ENCODE measurements around the gene HRH2. TPM values are rescaled to one million over a fixed set of nuclear protein-coding genes. Genes with fewer than 3 reads are reported as not detected.

The HRH2 gene
- total RNA-seq, 2 experiments from 2014 or later: 26.9 to 27.5 TPM

DNA sequence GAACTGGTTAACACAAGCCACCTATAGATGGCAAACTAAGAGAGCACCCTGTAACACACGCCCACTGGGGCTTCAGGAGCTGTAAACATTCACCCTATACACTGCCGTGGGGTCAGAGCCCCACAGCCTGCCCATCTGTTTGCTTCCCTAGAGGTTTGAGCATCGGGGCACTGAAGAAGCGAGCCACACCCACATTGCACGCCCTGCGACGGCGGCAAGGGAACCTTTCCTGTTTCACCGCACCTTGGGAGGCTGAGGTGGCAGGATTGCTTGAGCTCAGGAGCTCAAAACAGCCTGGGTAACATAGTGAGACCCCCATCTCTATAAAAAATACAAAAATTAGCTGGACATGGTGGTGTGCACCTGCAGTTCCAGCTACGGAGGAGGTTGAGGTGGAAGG is 76.6 kb downstream of the HRH2 start:
- DNase-seq (no peak), ATAC-seq (no peak)
- ChIA-PET CTCF (interaction anchor here (1.4 kb wide), 1 partner anchor 16 kb away, joined by 5 read pairs; no protein-coding TSS in a partner anchor), POLR2A (no interaction called here)
- H3K27me3 Mint-ChIP-seq (ENCODE audit: low read depth): peaks cover 7% of the 10 kb centered on the region
- H3K9me3 Mint-ChIP-seq (ENCODE audit: insufficient read depth): no peaks in the 10 kb centered on the region
- H3K36me3 Mint-ChIP-seq (ENCODE audit: low read depth): no peaks in the 10 kb centered on the region
- H3K4me3 Mint-ChIP-seq: no peak overlapping the region
- no peak overlapping the region for H3K27ac Mint-ChIP-seq
- peaks cover 6% of the 10 kb centered on the region for H3K4me1 Mint-ChIP-seq (ENCODE audit: low read depth)

DNA sequence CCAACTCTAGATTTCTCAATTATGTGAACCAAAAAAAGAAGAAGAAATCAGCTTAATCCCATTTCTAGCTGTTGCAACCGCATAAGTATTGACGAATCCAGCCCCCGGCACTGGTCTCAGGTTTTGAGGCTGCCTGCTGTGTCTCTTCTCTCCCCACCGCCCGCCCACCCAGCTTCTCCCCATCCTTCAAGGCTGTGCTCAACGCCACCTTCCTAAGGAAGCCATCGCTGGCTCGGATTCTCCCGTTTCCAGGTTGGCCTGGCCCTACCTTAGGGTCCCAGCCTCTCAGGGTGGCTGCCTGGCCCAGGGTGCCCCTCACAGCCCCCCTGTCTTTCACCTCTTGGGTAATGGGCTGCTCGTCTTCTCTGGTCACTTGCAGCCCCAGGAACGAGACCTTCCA is 77.8 kb downstream of the HRH2 start:
- Mint-ChIP-seq H3K4me3 (no peak overlapping the region), H3K36me3 (ENCODE audit: low read depth) (no peaks in the 10 kb centered on the region), H3K4me1 (ENCODE audit: low read depth) (no peaks in the 10 kb centered on the region), H3K9me3 (ENCODE audit: insufficient read depth) (no peaks in the 10 kb centered on the region), H3K27ac (no peak overlapping the region), H3K27me3 (ENCODE audit: low read depth) (peaks cover 12% of the 10 kb centered on the region)
- DNase-seq: no peak
- ChIA-PET CTCF (interaction anchor here (1.4 kb wide), 1 partner anchor 17 kb away, joined by 5 read pairs; no protein-coding TSS in a partner anchor), POLR2A (no interaction called here)
- ATAC-seq: no peak

DNA sequence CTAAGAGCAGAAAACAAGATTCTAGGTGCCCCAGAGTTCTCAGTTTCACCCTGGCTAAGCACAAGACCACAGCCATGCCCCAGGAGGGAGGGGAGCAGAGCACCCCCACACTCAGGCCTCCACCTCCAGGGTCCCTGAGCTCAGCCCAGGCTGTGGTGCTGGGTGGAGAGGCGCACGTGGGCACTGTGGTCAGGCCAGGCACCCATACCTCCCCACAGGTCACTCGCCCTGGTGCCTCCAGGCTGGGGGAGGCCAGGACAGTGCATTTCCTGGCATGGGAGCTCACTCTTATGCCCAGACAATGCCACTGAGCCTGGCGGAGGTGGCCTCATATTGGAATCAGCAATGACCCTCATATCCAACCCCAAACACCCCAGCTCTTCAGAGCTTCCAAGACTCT is 78.8 kb downstream of the HRH2 start:
- ChIA-PET CTCF (no interaction called here), POLR2A (no interaction called here)
- Mint-ChIP-seq H3K4me1 (ENCODE audit: low read depth) (no peaks in the 10 kb centered on the region), H3K4me3 (no peak overlapping the region), H3K9me3 (ENCODE audit: insufficient read depth) (no peaks in the 10 kb centered on the region), H3K36me3 (ENCODE audit: low read depth) (no peaks in the 10 kb centered on the region), H3K27ac (no peak overlapping the region), H3K27me3 (ENCODE audit: low read depth) (peaks cover 16% of the 10 kb centered on the region)
- DNase-seq: no peak
- ATAC-seq: no peak

DNA sequence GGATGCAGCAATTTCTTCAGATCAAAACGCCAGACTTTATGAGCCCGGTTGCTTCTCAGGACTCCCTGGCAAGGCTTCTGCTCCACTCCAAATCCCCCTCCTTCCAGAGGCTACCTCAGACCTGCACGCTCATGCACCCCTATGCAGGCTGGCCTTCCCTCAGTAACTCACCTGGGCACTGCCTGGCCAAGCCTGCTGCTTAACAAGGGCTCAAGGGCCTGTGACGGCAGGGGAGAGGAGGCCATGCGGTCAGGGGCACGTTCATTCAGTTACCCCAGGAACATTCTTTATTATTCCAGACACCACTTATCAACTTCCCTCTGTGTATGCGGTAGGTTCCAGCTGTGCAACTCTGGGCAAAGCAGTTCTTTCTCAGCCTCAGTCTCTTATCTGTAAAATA is 79.6 kb downstream of the HRH2 start:
- H3K9me3 Mint-ChIP-seq (ENCODE audit: insufficient read depth): no peaks in the 10 kb centered on the region
- H3K36me3 Mint-ChIP-seq (ENCODE audit: low read depth): no peaks in the 10 kb centered on the region
- H3K27ac Mint-ChIP-seq: no peak overlapping the region
- peaks cover 18% of the 10 kb centered on the region for H3K27me3 Mint-ChIP-seq (ENCODE audit: low read depth)
- POLR2A ChIA-PET: no interaction called here
- no peaks in the 10 kb centered on the region for H3K4me1 Mint-ChIP-seq (ENCODE audit: low read depth)
- CTCF ChIA-PET: interaction anchor here (1.0 kb wide), 1 partner anchor 8 kb away, joined by 4 read pairs; no protein-coding TSS in a partner anchor
- ATAC-seq (no peak), DNase-seq (no peak)
- no peak overlapping the region for H3K4me3 Mint-ChIP-seq

DNA sequence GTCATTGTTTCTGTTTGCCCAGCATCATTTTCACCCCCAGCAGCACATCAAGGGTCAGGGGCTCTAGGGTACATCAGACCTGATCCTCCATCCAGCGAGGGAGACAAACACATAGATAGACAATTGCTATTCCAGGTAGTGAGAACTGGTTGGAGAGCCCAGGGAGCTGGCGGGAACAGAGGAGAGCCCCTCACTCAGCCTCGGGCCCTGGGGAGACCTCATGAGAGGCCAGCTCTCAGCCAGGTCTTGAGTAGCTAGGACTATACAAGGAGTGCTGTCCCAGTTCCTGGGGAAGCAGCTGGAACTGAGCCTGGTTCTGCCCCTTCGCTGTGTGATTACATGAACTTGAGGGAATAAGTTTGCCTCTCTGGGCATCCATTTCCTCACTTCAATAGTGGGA is 80.3 kb downstream of the HRH2 start:
- no peak overlapping the region for H3K4me3 Mint-ChIP-seq
- POLR2A ChIA-PET: no interaction called here
- DNase-seq (no peak), ATAC-seq (no peak)
- peaks cover 18% of the 10 kb centered on the region for H3K27me3 Mint-ChIP-seq (ENCODE audit: low read depth)
- H3K4me1 Mint-ChIP-seq (ENCODE audit: low read depth): no peaks in the 10 kb centered on the region
- no peaks in the 10 kb centered on the region for H3K9me3 Mint-ChIP-seq (ENCODE audit: insufficient read depth)
- CTCF ChIA-PET: interaction anchor here (1.0 kb wide), 1 partner anchor 8 kb away, joined by 4 read pairs; no protein-coding TSS in a partner anchor
- no peaks in the 10 kb centered on the region for H3K36me3 Mint-ChIP-seq (ENCODE audit: low read depth)
- H3K27ac Mint-ChIP-seq: no peak overlapping the region

DNA sequence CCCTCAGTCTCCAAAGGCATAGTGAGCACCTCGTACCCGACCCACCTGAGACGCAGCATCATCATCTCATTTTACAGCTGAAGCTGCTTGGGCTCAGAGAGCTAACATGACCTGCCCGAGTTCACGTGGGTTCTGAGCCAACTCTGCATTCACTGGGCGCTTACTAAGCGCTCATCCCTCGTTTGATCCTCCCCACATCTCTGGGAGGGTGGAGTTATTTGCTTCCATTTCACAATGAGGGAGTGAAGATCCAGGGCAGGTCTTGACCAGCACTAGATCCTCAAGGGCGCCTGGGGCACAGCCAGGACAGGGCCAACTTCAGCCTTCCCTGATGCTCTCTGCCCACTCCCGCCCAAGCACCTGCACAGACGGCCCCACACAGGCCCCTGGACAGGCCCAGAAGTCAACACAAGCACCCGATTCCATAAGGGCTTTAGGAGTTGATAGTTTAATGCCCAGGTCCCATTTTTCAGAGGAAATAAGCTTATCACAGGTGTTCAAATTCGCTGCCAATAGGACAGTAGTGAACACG is 80.8 kb downstream of the HRH2 start:
- ChIA-PET CTCF (interaction anchor here (1.0 kb wide), 2 partner anchors 9 kb away, joined by 4 to 5 read pairs; no protein-coding TSS in a partner anchor), POLR2A (no interaction called here)
- ATAC-seq: no peak

DNA sequence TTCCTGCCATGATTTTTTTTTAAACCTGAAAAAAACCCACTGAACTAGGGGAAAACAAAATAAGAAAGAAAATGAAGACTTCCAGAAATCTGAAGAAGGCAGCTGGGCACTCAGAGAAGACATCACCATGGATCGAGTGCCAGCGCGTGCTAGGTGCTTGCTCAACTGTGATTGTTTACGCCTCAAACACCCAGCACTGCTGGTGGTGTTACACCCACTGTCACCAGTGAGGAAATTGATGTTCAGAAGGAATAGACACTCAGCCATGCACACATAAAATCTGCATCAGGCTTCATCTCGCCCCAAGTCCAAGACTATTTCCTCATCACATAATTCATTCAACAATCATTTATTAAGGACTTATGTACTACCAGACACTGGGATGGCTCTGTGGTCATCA is 82.1 kb downstream of the HRH2 start:
- POLR2A ChIA-PET: no interaction called here
- Mint-ChIP-seq H3K4me1 (ENCODE audit: low read depth) (no peaks in the 10 kb centered on the region), H3K4me3 (no peak overlapping the region), H3K27me3 (ENCODE audit: low read depth) (peaks cover 18% of the 10 kb centered on the region), H3K27ac (no peak overlapping the region), H3K9me3 (ENCODE audit: insufficient read depth) (no peaks in the 10 kb centered on the region), H3K36me3 (ENCODE audit: low read depth) (no peaks in the 10 kb centered on the region)
- ATAC-seq: no peak
- no peak for DNase-seq
- CTCF ChIA-PET: no interaction called here

More for the DNA sequence above, 80.8 kb downstream of the HRH2 start:
- Mint-ChIP-seq H3K9me3 (ENCODE audit: insufficient read depth) (no peaks in the 10 kb centered on the region), H3K4me3 (no peak overlapping the region), H3K4me1 (ENCODE audit: low read depth) (no peaks in the 10 kb centered on the region), H3K36me3 (ENCODE audit: low read depth) (no peaks in the 10 kb centered on the region), H3K27me3 (ENCODE audit: low read depth) (peaks cover 18% of the 10 kb centered on the region), H3K27ac (no peak overlapping the region)
- no peak for DNase-seq

DNA sequence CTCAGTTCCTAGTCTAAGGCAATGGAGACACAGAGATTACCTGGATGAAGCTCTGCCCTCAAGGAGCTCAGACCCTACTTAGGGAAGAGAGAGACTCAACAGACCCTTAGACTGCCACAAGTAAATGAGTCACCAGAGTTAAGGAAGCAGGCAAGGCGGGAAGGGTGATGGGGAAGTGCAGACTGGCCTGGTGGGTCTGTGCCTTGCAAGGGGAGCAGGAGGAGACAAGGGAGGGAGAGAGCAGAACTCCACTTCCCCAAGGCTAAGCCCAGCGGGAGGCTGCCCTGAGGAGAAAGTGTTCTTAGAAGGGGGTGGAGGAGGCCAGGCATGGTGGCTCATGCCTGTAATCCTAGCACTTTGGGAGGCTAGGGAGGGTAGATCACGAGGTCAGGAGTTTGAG is 83.7 kb downstream of the HRH2 start:
- H3K27me3 Mint-ChIP-seq (ENCODE audit: low read depth): peaks cover 27% of the 10 kb centered on the region
- POLR2A ChIA-PET: no interaction called here
- no peaks in the 10 kb centered on the region for H3K36me3 Mint-ChIP-seq (ENCODE audit: low read depth)
- H3K27ac Mint-ChIP-seq: no peak overlapping the region
- DNase-seq (no peak), ATAC-seq (no peak)
- H3K9me3 Mint-ChIP-seq (ENCODE audit: insufficient read depth): no peaks in the 10 kb centered on the region
- H3K4me1 Mint-ChIP-seq (ENCODE audit: low read depth): no peaks in the 10 kb centered on the region
- H3K4me3 Mint-ChIP-seq: no peak overlapping the region
- CTCF ChIA-PET: interaction anchor here (1.4 to 1.5 kb wide), 2 partner anchors 12 to 208 kb away, joined by 5 to 6 read pairs; no protein-coding TSS in a partner anchor

DNA sequence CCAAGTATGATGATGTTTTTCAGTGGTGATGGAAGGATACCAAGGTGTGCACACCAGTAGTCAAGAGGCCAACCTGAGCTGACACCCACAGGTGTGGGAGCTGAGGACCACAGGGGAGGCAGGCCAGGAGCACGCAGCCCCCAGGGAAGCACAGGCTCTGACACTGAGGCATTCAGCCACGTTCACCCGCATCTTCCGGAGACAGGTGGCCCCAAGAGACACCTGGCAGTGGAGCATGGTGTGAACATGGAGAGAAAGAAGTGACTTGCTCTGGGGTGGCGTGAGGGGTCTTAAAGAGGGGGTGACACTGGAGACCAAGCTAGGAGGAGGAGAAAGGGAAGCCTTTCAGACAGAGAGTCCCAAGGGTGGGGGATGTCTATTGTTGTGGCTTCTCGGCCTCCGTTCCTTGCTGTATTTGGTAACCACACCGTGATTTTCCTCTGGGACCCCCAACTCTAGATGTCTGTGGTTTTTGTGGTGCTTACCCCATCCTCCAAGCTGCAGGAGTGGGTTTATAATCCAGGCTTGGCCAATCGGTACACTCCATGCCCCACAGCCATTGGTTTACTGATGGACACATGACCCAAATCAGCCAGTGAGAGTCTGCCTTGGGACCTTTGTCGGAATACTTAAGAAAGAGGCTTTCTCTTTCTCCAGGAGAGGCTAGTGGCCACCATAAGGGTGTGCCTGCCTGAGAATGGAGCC is 84.6 kb downstream of the HRH2 start:
- Mint-ChIP-seq H3K9me3 (ENCODE audit: insufficient read depth) (no peaks in the 10 kb centered on the region), H3K27me3 (ENCODE audit: low read depth) (peaks cover 27% of the 10 kb centered on the region), H3K27ac (no peak overlapping the region), H3K36me3 (ENCODE audit: low read depth) (no peaks in the 10 kb centered on the region), H3K4me1 (ENCODE audit: low read depth) (peaks cover 3% of the 10 kb centered on the region), H3K4me3 (no peak overlapping the region)
- DNase-seq: no peak
- CTCF ChIA-PET: interaction anchor here (0.9 to 1.4 kb wide), 2 partner anchors 13 to 209 kb away, joined by 3 to 5 read pairs; no protein-coding TSS in a partner anchor
- no peak for ATAC-seq
- POLR2A ChIA-PET: no interaction called here

DNA sequence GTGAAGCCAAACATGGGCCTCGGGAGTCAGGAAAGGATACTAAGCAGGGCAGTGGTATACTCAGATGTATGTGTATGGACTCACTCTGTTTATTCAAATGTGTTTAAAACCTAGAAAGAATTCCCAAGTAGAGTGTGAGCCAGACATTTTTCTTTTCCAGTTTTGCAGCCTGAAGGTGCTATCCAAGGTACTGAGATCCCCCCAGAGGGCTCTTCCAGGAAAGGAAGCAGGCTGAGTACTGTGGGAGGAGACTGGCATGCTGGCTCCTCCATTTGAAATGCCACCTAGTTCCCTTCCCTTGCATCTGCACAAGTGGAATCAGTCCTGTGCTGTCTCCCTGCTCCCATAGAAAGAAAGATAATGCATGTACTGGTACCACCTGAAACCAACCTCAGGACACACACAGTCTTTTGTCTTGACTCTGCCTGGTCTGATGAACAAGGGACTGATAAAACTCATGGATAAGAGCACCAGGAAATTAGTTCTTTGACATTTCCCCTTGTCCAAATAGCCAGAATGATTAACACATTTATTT is 85.9 kb downstream of the HRH2 start:
- H3K27ac Mint-ChIP-seq: no peak overlapping the region
- no peaks in the 10 kb centered on the region for H3K9me3 Mint-ChIP-seq (ENCODE audit: insufficient read depth)
- ChIA-PET POLR2A (no interaction called here), CTCF (no interaction called here)
- no peak for ATAC-seq
- peaks cover 32% of the 10 kb centered on the region for H3K27me3 Mint-ChIP-seq (ENCODE audit: low read depth)
- H3K36me3 Mint-ChIP-seq (ENCODE audit: low read depth): no peaks in the 10 kb centered on the region
- no peak for DNase-seq
- no peak overlapping the region for H3K4me3 Mint-ChIP-seq
- H3K4me1 Mint-ChIP-seq (ENCODE audit: low read depth): peaks cover 3% of the 10 kb centered on the region

DNA sequence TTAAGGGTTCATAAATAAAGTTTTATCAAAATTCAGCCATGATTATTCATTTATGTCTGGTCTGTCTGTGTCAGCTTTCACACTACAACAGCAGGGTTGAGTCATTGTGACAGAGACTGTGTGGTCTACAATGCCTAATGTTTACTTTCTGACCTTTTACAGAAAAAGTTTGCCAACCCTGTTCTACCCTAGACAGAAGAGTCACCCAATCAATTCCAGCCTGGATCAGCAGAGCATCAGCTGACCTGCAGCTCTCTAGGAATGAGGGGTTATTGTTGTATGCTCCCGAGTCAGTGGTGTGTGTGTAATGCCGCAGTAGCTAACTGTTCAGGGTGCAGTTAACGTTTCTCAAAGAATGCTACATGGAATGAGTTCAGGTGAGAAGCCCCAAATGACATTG is 87.3 kb downstream of the HRH2 start:
- H3K9me3 Mint-ChIP-seq (ENCODE audit: insufficient read depth): no peaks in the 10 kb centered on the region
- peaks cover 31% of the 10 kb centered on the region for H3K27me3 Mint-ChIP-seq (ENCODE audit: low read depth)
- ChIA-PET POLR2A (no interaction called here), CTCF (interaction anchor here (1.2 to 1.3 kb wide), 3 partner anchors 15 to 27 kb away, joined by 3 to 5 read pairs (median 5); no protein-coding TSS in a partner anchor)
- no peak overlapping the region for H3K4me3 Mint-ChIP-seq
- peaks cover 3% of the 10 kb centered on the region for H3K4me1 Mint-ChIP-seq (ENCODE audit: low read depth)
- DNase-seq: no peak
- H3K36me3 Mint-ChIP-seq (ENCODE audit: low read depth): no peaks in the 10 kb centered on the region
- no peak for ATAC-seq
- H3K27ac Mint-ChIP-seq: no peak overlapping the region

DNA sequence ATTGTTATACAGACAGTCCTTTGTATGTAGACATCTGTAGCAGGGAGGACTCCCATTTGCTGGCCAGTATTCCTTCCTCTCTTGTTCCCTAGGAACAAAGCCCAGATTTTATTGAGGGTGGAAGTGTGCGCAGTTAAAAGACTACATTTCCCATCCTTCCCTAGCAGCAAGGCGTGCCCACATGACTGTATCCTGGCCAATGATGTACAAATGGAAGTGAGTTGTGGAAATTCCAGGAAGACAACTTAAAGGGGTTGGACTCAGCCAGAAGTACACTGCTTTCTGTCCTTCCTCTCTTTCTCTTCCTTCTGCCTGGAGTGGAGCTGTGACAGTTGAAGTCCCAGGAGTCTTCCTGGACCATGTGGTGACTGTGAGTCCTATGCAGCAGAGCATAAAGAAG is 89.0 kb downstream of the HRH2 start:
- POLR2A ChIA-PET: no interaction called here
- ATAC-seq (no peak), DNase-seq (no peak)
- H3K4me3 Mint-ChIP-seq: no peak overlapping the region
- H3K9me3 Mint-ChIP-seq (ENCODE audit: insufficient read depth): no peaks in the 10 kb centered on the region
- H3K27ac Mint-ChIP-seq: no peak overlapping the region
- CTCF ChIA-PET: interaction anchor here (1.3 to 1.7 kb wide), 2 partner anchors 17 kb away, joined by 5 to 6 read pairs; no protein-coding TSS in a partner anchor
- H3K36me3 Mint-ChIP-seq (ENCODE audit: low read depth): no peaks in the 10 kb centered on the region
- H3K4me1 Mint-ChIP-seq (ENCODE audit: low read depth): peaks cover 3% of the 10 kb centered on the region
- peaks cover 23% of the 10 kb centered on the region for H3K27me3 Mint-ChIP-seq (ENCODE audit: low read depth)
